ENCODE measurements around the gene CHAT.

DNA sequence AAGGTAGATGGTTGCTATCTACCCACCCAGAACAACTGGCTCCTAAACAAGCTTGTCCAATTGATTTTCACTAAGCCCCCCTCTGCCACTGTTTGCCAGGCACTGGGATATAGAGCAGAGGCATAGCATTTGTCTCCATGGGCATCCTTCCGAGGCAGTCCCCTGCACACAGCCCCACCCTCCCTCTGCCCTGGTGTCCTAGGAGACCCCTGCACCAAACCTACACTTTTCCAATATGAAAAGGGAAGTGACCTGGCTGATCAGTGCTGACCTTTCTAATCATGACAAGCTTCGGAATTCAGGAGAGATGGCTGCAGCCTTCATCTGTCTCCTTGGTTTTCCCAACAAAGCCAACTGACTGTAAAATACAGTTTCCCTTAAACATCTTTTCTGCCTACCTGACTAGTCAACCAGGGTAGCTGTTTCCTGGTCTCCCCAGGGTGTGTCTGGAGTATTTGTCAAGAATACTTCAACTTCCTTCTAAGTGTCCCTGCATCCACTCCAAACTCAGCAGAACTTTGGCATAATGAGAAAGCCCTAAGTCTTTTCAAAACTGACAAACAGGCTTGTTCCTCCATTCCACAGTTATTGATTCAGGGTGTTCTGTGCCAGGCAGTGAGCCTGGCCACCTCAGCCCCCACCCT, 11.3 kb upstream of the CHAT start:
- TF ChIP-seq, protein P1, sequence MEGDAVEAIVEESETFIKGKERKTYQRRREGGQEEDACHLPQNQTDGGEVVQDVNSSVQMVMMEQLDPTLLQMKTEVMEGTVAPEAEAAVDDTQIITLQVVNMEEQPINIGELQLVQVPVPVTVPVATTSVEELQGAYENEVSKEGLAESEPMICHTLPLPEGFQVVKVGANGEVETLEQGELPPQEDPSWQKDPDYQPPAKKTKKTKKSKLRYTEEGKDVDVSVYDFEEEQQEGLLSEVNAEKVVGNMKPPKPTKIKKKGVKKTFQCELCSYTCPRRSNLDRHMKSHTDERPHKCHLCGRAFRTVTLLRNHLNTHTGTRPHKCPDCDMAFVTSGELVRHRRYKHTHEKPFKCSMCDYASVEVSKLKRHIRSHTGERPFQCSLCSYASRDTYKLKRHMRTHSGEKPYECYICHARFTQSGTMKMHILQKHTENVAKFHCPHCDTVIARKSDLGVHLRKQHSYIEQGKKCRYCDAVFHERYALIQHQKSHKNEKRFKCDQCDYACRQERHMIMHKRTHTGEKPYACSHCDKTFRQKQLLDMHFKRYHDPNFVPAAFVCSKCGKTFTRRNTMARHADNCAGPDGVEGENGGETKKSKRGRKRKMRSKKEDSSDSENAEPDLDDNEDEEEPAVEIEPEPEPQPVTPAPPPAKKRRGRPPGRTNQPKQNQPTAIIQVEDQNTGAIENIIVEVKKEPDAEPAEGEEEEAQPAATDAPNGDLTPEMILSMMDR (CRISPR knock-in tag; IDR thresholded peaks at IDR 0.05): no peak
- no peak for TF ChIP-seq ZNF749 (CRISPR knock-in tag; IDR thresholded peaks at IDR 0.05; ENCODE audit: borderline replicate concordance)
- TF ChIP-seq, protein P2, sequence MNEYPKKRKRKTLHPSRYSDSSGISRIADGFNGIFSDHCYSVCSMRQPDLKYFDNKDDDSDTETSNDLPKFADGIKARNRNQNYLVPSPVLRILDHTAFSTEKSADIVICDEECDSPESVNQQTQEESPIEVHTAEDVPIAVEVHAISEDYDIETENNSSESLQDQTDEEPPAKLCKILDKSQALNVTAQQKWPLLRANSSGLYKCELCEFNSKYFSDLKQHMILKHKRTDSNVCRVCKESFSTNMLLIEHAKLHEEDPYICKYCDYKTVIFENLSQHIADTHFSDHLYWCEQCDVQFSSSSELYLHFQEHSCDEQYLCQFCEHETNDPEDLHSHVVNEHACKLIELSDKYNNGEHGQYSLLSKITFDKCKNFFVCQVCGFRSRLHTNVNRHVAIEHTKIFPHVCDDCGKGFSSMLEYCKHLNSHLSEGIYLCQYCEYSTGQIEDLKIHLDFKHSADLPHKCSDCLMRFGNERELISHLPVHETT (CRISPR knock-in tag; conservative IDR thresholded peaks at IDR 0.05): no peak
- no peak for TF ChIP-seq BHLHE40 (IDR thresholded peaks at IDR 0.05; ENCODE audit: low read length)
- TF ChIP-seq, protein P3, sequence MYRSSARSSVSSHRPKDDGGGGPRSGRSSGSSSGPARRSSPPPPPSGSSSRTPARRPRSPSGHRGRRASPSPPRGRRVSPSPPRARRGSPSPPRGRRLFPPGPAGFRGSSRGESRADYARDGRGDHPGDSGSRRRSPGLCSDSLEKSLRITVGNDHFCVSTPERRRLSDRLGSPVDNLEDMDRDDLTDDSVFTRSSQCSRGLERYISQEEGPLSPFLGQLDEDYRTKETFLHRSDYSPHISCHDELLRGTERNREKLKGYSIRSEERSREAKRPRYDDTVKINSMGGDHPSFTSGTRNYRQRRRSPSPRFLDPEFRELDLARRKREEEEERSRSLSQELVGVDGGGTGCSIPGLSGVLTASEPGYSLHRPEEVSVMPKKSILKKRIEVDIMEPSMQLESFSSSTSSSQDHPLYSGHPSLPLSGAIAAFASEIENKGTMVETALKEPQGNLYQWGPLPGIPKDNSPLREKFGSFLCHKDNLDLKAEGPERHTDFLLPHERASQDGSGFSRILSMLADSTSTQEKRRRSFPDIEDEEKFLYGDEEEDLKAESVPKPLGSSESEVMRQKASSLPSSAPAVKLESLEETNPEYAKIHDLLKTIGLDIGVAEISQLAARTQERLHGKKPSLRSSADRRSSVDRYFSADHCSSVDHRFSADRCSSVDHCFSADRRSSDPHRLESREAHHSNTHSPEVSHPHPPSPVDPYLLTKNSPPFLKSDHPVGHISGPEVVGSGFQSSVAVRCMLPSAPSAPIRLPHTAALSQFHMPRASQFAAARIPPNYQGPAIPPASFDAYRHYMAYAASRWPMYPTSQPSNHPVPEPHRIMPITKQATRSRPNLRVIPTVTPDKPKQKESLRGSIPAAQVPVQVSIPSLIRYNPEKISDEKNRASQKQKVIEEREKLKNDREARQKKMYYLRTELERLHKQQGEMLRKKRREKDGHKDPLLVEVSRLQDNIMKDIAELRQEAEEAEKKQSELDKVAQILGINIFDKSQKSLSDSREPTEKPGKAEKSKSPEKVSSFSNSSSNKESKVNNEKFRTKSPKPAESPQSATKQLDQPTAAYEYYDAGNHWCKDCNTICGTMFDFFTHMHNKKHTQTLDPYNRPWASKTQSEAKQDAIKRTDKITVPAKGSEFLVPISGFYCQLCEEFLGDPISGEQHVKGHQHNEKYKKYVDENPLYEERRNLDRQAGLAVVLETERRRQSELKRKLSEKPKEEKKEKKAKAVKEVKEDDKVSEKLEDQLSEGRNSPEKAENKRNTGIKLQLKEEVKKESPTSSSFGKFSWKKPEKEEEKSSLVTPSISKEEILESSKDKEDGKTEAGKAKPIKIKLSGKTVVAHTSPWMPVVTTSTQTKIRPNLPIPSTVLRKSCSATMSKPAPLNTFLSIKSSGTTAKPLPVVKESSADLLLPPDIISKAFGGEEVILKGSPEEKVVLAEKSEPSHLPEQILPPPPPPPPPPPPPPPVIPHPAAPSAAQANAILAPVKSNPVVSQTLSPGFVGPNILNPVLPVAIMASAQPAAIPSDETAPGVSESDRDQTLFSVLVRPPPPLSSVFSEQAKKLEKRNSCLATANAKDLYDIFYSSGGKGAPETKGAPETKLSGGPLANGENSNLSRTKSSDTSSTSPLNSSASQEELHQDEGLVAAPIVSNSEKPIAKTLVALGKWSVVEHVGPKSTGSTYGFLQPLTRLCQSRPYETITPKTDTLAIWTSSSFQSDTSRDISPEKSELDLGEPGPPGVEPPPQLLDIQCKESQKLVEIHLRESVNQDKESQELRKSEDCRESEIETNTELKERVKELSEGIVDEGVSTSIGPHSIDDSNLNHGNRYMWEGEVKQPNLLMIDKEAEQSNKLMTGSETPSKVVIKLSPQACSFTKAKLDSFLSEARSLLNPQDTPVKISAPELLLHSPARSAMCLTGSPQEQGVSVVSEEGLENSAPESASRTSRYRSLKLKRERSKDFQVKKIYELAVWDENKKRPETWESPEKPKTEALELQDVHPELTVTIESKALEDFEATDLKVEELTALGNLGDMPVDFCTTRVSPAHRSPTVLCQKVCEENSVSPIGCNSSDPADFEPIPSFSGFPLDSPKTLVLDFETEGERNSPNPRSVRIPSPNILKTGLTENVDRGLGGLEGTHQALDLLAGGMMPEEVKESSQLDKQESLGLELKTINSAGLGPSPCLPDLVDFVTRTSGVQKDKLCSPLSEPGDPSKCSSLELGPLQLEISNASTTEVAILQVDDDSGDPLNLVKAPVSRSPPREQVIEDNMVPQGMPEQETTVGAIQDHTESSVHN (CRISPR knock-in tag; IDR thresholded peaks at IDR 0.05): no peak
- no peak for TF ChIP-seq POLR2A (IDR thresholded peaks at IDR 0.05; ENCODE audit: insufficient read depth in 1 of 2, low read depth in 2 of 2, low read length in 2 of 2)

Measured in HepG2 (cell line).